GM21576 (cell line): ENCODE results near the gene TBXAS1.
A peak's percentile ranks its signal among the peaks of the same experiment; 100 is the strongest.
"Not testable (repeated sequence)": the region's sequence is repeated elsewhere in the genome, so short reads cannot be mapped to it uniquely, and the experiment has no call there.

Experiments
- ATAC-seq: cut with Tn5 transposase; IDR thresholded peaks from one replicate; pipeline ENCODE4 v1.9.1; 2021; ENCODE audit warnings: mild to moderate bottlenecking, moderate library complexity; ENCODE audit not compliant: unreplicated experiment

Gene TBXAS1

DNA sequence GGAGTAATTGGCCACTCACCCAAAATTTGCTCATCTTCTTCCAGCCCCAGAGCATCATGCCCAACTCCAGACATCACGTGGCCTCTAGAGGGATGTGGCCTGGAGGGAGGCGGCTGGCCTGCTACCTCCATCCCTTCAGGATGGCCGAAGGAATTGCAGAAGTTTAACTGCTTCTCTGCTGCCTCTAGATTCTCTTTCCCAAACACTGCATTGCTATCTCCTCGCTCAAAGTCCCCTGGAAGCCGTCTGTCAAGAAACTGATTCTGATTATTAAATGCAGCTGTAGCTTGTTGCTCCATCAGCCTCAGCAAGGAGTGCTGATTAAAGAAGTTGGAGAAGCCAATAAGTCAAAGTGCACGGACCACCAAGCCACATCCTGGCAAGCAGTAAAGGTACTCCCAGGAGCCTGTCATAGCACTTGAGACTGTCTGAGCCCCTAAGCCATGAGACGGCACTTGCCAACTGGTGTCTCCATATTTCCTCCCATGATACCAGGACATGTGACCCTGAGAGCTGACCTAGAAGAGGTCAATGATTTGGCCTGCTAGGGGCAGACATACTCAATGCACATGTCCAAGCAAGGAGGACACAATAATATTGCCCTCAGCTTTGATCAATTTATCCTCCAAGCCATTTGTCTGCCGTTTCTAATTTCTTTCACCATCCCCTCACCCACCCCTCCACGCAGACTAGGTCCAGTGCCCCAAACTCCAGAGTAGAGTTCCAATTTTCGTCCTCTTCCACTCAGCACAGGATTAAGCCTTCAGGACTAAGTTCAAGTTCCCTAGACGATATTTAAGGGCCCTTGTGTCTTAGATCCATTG lies 84.2 kb downstream of the TBXAS1 start:
- no peak for ATAC-seq

DNA sequence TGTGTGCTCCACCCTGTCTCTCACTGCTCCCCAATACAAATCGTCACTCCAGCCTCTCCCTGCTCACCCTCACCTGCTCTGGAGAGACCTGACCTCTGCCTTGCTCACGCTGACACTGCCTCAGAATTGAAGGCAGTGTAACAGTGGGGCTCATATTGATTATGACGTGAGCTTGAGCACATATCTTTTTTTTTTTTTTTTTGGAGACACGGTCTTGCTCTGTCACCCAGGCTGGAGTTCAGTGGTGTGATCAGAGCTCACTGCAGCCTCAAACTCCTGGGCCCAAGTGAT lies 84.7 kb downstream of the TBXAS1 start:
- no peak for ATAC-seq

DNA sequence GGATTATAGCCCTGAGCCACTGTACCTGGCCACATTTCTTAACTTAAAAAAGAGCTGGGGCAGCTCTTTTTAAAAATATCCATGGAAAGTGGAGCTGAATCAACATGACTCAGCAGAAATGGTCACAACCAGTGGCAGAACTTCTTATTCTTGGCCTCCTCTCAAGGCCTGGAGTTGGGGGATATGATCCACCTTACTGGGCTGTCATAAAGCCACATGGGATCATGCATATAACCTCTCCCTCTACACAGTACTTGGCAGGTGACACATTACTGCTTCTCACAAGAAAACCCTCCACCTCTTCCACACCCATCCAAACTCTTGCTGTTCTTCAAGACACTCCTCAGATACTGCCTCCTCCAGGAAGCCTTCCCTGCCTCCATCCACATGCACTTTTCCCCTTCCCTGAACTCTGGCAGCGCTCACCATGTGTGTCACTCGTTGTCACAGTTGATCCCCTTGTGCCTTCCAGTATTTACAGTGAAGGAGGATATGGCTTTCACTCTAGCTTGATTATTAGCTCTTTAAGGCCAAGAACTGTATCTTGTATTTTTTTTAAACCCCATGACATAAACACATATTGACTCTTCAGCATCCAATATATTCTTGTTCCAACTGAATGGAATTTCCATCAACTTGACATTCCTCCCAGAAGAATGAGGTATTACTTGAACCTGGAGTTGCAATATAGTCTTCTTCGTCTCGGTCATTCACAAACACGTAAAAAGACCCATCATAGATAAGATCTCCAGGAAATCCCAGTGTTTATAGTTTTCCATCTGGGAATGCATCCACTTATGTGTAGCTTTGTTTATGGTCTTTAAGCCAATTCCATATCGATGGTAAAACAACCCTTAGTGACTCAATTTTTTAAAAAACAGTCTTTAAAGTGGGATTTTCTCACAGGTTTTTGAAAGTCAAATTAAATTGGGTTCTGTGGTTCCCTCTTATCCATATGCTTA lies 85.5 kb downstream of the TBXAS1 start:
- ATAC-seq: no peak

DNA sequence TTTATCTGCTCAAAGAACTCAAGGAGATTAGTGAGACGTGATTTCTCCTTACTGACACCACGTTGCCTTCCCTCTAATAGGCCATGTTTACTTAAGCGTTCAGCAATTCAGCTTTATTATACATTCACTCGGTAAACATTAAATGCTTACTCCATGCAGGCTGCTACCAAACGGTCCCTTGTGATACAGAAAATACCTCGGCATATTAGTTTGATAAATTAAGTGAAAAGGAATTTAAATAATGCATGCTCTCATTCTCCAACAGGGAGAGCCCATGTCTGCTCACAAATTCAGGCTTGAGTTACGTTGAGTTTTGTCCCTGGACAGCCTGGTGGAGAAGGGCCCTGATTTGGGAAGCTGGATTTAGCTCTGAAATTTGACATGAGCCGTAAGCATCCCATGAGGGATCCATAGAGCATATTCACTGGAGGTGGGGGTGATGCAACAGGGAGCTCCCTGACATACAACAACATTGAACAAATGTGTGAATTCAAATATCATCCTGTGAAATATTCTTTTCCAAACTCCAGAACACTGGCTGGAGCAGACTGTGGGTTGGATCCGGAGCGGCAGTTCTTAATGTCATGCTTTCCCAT lies 86.3 kb downstream of the TBXAS1 start:
- ATAC-seq: no peak

DNA sequence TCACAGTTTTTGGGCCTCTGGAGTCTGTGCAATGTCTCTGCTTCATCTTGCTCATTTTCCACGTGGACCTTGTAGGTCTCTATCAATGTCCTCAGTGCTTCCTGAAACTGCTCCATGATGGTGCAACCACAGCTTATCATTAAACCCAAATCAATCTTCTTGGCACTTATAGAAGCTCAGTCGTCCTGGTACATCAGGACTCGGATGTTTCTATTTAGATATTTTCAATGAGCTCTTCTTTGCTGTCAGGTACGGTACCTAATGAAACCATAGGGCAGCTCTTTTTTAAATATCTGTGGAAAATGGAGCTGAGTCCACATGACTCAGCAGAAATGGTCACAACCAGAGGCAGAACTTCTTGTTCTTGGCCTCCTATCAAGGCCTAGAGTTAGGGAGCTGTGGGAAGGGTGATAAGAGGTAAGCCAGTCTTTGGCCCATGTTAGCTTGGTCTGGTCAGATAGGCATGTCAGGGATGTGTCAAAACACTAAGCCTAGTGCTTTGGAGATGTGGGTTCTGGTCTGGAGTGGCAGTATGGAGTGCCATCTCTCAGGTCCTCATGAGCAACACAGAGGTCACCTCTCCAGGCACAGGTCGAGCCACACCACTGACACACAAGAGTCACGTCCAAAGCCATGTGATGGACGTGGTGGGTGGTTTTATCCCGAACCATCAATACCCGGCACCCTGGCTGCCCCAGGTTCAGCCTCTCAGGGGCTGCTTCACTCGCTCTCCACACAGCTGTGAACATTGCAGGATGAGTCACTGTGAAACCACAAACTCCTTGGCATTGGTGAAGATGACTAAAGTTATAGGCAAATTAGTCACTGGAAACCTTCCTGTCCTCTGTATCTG lies 87.0 kb downstream of the TBXAS1 start:
- peak; percentile 86 for ATAC-seq

DNA sequence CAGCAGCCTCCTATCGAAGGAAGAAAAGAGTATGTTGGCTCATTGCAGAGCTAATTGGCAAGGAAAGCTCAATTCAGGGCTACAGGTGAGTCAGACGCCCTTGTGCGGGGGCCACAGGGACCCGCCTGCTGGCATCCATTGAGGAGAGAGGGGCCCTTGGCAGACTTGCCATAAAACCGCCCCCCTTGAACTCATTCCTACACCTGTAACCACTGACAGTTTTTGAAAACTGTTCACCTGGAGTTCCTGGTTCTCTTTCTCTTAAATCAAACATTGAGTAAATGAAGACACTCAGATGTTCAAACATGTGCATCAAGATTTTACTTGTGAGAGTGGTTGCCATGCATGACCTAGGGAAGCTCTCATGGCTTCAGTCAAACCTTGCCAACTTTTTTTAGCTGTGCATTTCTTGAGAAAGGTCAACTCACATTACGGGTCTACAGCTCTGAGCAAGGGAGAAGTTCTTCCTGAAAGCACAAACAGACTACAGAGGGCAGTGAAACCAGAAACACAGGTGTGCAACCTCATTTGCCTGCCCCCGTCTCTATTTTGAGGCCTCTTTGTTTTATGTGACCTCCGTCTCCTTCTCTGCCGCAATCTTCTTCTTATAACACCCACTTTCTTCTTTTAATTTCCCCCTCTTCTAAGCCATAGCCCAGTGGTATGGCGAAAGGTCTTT lies 87.8 kb downstream of the TBXAS1 start:
- peak; percentile 66 for ATAC-seq

DNA sequence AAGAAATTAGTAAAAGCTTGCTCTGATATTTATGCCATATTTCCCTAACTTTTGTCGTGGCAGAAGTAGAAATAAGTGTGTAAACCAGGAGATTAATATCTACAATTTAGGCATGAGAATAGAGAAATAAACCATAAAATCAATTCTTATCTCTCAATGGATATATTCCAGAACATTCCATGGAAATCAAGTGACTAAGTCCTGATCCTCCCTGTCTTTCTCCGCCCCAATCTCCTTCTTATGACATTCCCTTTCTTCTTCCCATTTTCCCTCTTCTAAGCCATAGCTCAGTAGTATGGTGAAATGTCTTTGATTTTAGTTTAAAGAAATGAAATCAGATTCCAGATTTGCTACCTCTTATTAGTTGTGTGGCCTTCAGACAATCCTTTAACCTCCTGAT lies 88.8 kb downstream of the TBXAS1 start:
- ATAC-seq: no peak

DNA sequence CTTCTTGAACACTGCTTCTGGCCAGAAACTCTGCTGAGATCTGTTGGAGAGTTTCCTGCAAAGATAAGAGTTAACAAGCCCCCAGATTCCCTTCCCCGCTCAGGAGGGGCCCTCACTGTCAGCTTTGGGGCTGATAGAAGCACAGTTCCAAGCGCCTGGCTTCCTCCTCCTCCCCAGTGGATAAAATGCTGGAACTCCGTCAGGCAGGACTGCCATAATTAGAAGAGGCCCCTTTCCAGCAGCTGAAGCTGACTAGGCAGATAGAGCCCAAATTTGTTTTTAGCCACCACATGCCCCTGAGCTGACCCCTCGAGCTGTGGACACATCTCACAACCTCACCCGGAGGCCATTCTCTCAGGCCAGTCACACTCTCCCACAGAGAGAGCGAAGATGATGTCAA lies 89.4 kb downstream of the TBXAS1 start:
- no peak for ATAC-seq

DNA sequence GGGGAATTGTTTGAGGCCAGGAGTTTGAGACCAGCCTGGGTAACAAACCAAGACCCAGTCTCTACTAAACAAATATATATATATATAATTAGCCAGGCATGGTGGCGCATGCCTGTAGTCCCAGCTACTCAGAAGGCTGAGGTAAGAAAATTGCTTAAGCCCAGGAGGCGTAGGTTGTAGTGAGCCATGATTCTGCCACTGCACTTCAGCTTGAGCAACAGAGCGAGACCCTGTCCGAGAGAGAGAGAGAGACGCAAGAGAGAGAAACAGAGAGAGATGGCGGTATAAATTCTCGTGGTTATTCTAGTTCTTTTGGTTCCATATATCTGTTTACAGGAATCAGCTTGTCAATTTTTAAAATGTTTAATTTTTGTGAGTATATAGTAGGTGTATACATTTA lies 94.0 kb downstream of the TBXAS1 start:
- ATAC-seq: no peak

DNA sequence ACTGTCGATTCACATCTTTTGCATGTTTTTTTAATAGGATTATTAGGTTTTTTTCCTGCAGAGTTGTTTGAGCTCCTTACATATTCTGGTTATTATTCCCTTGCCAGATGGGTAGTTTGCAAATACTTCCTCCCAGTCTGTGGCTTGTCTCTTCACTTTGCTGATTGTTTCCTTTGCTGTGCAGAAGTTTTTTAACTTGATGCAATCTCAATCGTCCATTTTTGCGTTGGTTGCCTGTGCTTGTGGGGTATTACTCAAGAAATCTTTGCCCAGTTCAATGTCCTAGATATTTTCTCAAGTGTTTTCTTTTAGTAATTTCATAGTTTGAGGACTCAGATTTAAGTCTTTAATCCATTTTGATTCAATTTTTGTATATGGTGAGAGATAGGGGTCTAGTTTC lies 95.4 kb downstream of the TBXAS1 start:
- ATAC-seq: no peak

DNA sequence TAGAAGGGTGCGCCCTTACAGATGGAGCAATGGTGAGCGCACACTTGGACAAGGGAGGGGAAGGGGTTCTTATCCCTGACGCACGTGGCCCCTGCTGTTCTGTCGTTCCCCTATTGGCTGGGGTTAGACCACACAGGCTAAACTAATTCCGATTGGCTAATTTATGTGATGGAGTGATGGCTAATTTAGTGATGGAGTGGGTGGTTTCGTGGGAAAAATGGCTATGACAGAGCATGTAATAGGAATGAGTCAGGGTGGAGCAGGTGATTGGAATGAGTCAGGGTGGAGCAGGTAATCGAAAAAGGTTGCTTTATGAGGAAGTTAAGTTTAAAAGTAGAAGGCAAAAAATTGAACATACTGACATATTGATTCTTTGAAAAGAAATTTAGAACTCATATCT lies 100.2 kb downstream of the TBXAS1 start:
- not testable (repeated sequence) for ATAC-seq

DNA sequence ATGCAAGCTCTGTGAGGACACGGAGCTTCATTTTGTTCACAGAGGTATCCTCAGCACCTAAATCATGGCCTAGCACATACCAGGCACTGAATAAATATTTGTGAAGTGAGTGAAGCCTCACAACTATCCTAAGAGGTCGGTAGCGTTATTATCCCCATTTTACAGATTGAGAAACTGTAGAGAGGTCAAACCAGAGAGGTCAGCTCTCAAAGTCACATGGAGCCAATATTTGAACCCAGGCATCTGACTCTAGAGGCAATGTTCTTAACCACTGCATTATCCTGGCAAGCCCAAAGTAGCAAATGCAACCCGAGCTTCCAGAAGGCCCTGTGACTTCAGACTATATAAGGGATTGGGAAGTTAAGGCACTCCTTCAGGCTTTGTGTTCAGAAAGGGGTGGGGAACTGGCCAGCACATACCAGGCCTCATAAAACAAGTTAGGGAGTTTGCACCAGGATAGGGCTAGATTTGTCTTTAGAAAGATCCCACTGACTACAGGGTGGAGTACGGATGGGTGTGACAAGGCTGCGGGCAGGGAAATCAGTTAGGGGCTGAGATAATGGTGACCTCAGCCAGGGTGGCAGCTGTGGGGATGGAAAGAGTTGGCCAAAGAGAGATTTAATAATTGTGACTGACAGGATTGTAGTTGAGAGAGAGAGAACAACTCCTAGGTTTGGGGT lies 101.4 kb downstream of the TBXAS1 start:
- no peak for ATAC-seq

DNA sequence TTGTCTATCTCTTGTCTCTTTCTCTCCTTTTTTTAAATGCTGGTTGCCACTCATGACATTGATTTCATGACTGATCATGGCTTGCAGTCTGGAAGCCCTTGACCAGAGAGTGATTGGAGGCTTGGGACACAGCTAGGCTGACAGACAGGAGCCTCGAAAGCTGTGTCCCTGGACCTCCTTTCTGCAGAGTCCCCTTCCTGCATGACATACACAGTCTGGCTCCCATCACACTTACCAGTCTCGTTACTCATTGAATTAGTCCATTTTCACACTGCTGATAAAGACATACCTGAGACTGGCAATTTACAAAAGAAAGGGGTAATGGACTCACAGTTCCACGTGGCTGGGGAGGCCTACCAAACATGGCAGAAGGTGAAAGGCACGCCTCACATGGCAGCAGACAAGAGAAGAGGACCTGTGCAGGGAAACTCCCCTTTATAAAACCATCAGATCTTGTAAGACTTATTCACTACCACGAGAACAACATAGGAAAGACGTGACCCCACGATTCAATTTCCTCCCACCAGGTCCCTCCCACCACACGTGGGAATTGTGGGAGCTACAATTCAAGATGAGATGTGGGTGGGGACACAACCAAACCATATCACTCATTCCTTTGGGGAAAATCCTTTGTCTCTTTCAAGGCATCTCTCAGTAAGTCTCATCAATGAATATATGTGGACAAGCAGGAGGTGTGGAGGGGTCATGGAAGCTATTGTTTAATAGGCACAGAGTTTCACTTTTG lies 102.3 kb downstream of the TBXAS1 start:
- ATAC-seq: no peak

DNA sequence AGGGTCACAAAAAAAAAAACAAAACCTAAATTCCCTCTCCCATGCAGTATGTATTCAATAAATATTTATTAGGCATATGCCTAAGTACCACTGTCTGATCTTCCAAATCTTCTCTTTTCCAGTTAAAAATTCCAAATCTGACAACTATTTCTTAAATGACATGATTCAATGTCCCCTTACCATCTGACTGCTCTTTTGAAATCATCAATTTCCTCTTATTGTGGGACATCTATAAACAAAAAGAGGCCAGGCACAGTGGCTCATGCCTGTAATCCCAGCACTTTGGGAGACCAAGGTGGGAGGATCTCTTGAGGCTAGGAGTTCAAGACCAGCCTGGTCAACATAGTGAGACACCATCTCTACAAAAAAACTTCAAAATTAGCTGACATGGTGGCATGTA lies 103.5 kb downstream of the TBXAS1 start:
- ATAC-seq: no peak

DNA sequence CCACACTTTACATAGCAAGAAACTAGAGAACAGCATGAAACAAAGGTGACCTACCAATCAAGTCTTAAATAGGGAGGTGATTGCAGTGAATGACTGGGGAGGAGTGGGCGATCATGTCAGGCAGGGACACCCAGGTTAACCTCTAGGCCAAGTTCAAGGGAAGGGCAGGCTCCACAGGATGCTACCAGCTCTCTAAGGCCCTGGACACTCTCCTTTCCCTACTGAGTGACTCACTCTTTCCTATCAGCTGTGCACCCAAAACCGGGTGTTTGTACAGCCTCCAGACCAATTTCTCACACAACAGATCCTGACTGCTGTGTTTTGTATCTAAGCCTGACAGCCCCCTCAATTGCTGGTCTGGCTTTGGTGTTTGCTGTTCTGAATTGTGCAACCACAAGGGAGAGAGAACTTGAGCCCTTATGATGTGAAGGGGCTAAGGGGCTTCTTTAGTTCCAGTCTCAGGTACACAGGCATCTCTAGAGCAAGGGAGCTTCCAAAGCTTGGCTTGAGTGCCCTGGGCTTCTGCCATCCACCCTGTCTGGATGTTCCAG lies 107.8 kb downstream of the TBXAS1 start:
- no peak for ATAC-seq

DNA sequence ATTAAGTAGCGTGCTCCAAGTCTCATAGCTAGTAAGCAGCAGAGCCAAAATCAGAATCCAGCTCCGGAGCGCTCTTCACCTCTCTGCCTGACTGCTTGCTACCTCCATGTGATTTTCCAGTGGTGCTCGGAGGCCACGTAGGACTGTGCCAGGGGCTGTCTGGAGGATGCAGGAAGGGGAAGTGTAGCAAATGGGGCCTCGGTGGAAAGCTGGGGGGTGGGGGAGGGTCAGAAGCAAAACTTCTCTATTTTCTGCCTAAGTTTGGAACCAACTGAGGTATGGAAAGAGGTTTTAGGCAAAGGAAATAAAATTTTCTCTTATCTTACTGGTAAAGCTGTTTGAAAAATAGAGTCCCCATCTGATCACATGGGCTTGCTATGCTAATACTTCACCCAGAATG lies 108.7 kb downstream of the TBXAS1 start:
- no peak for ATAC-seq

DNA sequence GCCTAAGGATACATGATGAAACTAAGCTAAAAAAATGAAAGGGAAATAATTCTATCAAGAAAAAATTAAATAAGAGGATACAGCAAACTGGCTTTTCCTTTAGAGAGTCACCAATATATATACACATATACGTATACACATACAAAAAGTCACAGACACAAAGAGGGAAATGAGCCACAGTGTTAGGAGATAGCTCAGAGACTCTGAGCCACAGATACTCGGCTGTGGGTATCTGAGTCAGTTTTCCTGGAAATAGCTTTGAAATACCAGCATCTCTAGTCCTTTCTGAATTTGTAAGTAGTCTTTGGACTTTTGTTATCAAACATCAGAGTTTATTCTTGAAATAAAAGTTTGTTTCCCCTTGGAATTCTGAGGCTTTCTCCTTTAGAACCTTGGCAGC lies 111.8 kb downstream of the TBXAS1 start:
- ATAC-seq: no peak

DNA sequence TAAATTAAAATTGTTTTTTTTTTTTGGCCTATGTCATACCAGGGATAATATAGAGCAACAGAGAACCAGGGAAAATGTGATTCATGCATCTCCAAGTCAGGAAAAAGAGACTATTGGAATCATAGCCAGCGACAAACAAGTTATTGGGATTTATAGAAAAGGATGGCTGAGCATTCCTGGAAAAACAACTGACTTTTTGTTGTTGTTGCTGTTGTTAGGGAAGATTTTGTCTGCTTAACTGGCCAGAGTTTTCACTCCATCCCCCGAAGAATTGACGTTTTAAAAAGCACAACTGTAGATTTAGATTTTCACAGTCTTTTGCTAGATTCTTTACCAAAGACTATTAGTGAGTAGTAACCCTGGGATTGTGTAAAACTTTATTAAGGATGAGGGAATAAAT lies 112.4 kb downstream of the TBXAS1 start:
- no peak for ATAC-seq

DNA sequence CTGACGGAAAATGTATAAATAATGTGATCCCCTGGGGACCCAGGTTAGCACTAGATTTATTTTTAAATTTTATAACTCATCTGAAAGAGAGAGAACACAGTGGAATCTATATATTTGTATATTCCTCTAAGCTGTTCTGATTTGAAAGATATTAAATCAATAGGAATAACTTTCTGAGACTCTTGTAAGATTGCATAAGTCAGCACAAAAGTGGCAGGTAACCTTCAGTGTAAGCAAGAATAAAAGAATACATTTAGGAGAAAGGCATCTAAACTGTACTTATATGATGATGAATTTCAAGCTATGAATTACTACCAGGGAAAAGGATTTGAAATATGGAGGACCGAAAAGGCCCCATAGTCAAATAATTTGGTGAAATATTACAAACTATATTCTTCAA lies 112.8 kb downstream of the TBXAS1 start:
- no peak for ATAC-seq
